Esophagus squamous epithelium (tissue), 4 donors: Measurements from ENCODE around the gene BFSP1.

Experiments
- POLR2A ChIP-seq, 4 donors: fragments of 450-650 bp; IDR thresholded peaks; one replicate each; pipeline ENCODE4 v1.6.1; 2017; ENCODE audit warnings: antibody characterized with exemption in 4 of 4, mild to moderate bottlenecking in 4 of 4, moderate library complexity in 3 of 4
- TF ChIP-seq, protein P1 (sequence below), 6 experiments: fragments of 450-650 bp in 4 of 6; fragments of 200-600 bp in 2 of 6; sonication (generic) in 2 of 6; IDR thresholded peaks; one replicate each; pipeline ENCODE4 v1.5.1; 2016 to 2019; ENCODE audit warnings: antibody characterized with exemption in 6 of 6, mild to moderate bottlenecking in 4 of 6, moderate library complexity in 4 of 6

DNA sequence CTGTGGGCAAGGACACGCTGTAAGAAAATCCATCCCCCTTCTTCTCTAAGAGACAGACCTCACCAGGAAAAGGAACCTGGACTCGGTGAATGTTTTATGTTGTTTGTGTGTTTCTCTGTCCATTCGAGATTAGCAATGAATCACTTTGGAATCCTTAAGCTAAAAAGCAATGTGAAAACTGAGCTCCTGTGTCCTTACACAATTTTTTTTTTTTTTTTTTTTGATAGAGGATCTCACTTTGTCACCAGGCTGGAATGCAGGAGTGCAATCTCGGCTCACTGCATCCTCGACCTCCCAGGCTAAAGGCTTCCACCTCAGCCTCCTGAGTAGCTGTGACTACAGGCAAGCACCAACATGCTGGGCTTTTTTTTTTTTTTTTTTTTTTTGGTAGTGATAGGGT, 32.1 kb downstream of the BFSP1 start:
- TF ChIP-seq, protein P1, sequence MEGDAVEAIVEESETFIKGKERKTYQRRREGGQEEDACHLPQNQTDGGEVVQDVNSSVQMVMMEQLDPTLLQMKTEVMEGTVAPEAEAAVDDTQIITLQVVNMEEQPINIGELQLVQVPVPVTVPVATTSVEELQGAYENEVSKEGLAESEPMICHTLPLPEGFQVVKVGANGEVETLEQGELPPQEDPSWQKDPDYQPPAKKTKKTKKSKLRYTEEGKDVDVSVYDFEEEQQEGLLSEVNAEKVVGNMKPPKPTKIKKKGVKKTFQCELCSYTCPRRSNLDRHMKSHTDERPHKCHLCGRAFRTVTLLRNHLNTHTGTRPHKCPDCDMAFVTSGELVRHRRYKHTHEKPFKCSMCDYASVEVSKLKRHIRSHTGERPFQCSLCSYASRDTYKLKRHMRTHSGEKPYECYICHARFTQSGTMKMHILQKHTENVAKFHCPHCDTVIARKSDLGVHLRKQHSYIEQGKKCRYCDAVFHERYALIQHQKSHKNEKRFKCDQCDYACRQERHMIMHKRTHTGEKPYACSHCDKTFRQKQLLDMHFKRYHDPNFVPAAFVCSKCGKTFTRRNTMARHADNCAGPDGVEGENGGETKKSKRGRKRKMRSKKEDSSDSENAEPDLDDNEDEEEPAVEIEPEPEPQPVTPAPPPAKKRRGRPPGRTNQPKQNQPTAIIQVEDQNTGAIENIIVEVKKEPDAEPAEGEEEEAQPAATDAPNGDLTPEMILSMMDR (IDR thresholded peaks at IDR 0.05) = no peak
- TF ChIP-seq POLR2A (IDR thresholded peaks at IDR 0.05) = no peak
